Astrocyte of the spinal cord (primary cell): ENCODE measurements around the gene GTPBP6.

ENCODE experiments used
- DNase-seq: peaks from one replicate; pipeline ENCODE4 v3.0.0; 2011; ENCODE audit warnings: low read depth, low spot score
- H3K4me3 ChIP-seq: 2 replicates; pipeline ENCODE4 v1.5.1; 2011; ENCODE audit warnings: low read depth, mild to moderate bottlenecking, low read length, moderate library complexity
- CTCF ChIP-seq: IDR thresholded peaks from 2 replicates; pipeline ENCODE4 v1.5.1; 2012; ENCODE audit warnings: low read depth, mild to moderate bottlenecking, low read length, inconsistent platforms
- in situ Hi-C: cut with HindIII; loops from 2 replicates; pipeline ENCODE4 v1.10.0; 2017; ENCODE audit warnings: low sequenced_read_pairs

The GTPBP6 gene

GRCh38 chrX:350534-351323 lies 32.1 kb upstream of the GTPBP6 start:
- in situ Hi-C loops: no loop called here
- no peak for DNase-seq
- no peak for TF ChIP-seq CTCF
- H3K4me3 ChIP-seq: no peak overlapping the region

- DNase-seq: no peak
- in situ Hi-C loops: no loop called here
- TF ChIP-seq CTCF: no peak
- no peak overlapping the region for H3K4me3 ChIP-seq
Observed at GRCh38 chrX:350148-350533, 31.5 kb upstream of the GTPBP6 start.

- in situ Hi-C loops: no loop called here
- no peak for TF ChIP-seq CTCF
- H3K4me3 ChIP-seq: no peak overlapping the region
Observed at GRCh38 chrX:349702-350101, 31.1 kb upstream of the GTPBP6 start.

GRCh38 chrX:349196-349595 lies 30.6 kb upstream of the GTPBP6 start:
- no peak overlapping the region for H3K4me3 ChIP-seq
- no peak for DNase-seq
- TF ChIP-seq CTCF: no peak
- in situ Hi-C loops: no loop called here

More at GRCh38 chrX:349702-350101, 31.1 kb upstream of the GTPBP6 start:
- no peak for DNase-seq

GRCh38 chrX:348461-349117 lies 30.0 kb upstream of the GTPBP6 start:
- no peak for DNase-seq
- H3K4me3 ChIP-seq: no peak overlapping the region
- in situ Hi-C loops: no loop called here
- no peak for TF ChIP-seq CTCF

- no peak for DNase-seq
- no peak for TF ChIP-seq CTCF
- H3K4me3 ChIP-seq: no peak overlapping the region
- in situ Hi-C loops: no loop called here
Observed at GRCh38 chrX:347351-348117, 28.9 kb upstream of the GTPBP6 start.
